HG03064 (cell line): ENCODE results near the gene NEGR1.

Experiments
- ATAC-seq: cut with Tn5 transposase; IDR thresholded peaks from one replicate; pipeline ENCODE4 v1.9.1; 2021; ENCODE audit warnings: low read depth; ENCODE audit not compliant: unreplicated experiment

Gene NEGR1

GRCh38 chr1:72129869-72130268 lies 152.5 kb downstream of the NEGR1 start:
- no peak for ATAC-seq

- no peak for ATAC-seq
These were observed 160.0 kb downstream of the NEGR1 start for GRCh38 chr1:72122099-72122880.

- no peak for ATAC-seq
These were observed 162.8 kb downstream of the NEGR1 start for GRCh38 chr1:72119491-72119890.

GRCh38 chr1:72117621-72118020 lies 164.7 kb downstream of the NEGR1 start:
- no peak for ATAC-seq

- ATAC-seq: no peak
These were observed 167.0 kb downstream of the NEGR1 start for GRCh38 chr1:72115290-72115689.

- ATAC-seq: no peak
These were observed 170.7 kb downstream of the NEGR1 start for GRCh38 chr1:72111662-72112061.

GRCh38 chr1:72109916-72110315 lies 172.4 kb downstream of the NEGR1 start:
- ATAC-seq: no peak

- ATAC-seq: no peak
These were observed 177.1 kb downstream of the NEGR1 start for GRCh38 chr1:72105201-72105600.

- ATAC-seq: no peak
These were observed 180.3 kb downstream of the NEGR1 start for GRCh38 chr1:72101840-72102632.

- ATAC-seq: no peak
These were observed 181.6 kb downstream of the NEGR1 start for GRCh38 chr1:72100771-72101170.

- ATAC-seq: no peak
These were observed 184.3 kb downstream of the NEGR1 start for GRCh38 chr1:72097851-72098570.

- no peak for ATAC-seq
These were observed 188.1 kb downstream of the NEGR1 start for GRCh38 chr1:72094209-72094608.

GRCh38 chr1:72086394-72086793 lies 195.9 kb downstream of the NEGR1 start:
- ATAC-seq: no peak

- ATAC-seq: no peak
These were observed 206.9 kb downstream of the NEGR1 start for GRCh38 chr1:72075425-72075824.

GRCh38 chr1:72066431-72066830 lies 215.9 kb downstream of the NEGR1 start:
- no peak for ATAC-seq

GRCh38 chr1:72064196-72065075 lies 217.9 kb downstream of the NEGR1 start:
- ATAC-seq: no peak

- ATAC-seq: no peak
These were observed 218.8 kb downstream of the NEGR1 start for GRCh38 chr1:72063364-72064044.

- ATAC-seq: no peak
These were observed 219.8 kb downstream of the NEGR1 start for GRCh38 chr1:72062584-72062983.

- no peak for ATAC-seq
These were observed 221.7 kb downstream of the NEGR1 start for GRCh38 chr1:72060466-72061245.
